Thymus (tissue), 11 donors: ENCODE data around the gene SDC3. TPM values are rescaled to one million over a fixed set of nuclear protein-coding genes. Genes with fewer than 3 reads are reported as not detected.

Experiments
- DNase-seq, 9 donors: peaks; one replicate each; pipeline ENCODE4 v3.0.0-alpha.2; 2013; ENCODE audit warnings: low spot score in 9 of 9, low read depth in 6 of 9, missing footprints in 1 of 9
- H3K27ac ChIP-seq, 2 donors: one replicate each; pipeline ENCODE4 v1.5.1; 2013; ENCODE audit warnings: control low read depth in 1 of 2, low read depth in 1 of 2, low read length in 1 of 2, mild to moderate bottlenecking in 1 of 2, moderate library complexity in 1 of 2
- H3K27me3 ChIP-seq, 2 donors: one replicate each; pipeline ENCODE4 v1.5.1; 2013; ENCODE audit warnings: low read length in 1 of 2; ENCODE audit not compliant: control insufficient read depth in 2 of 2, insufficient read depth in 1 of 2
- H3K36me3 ChIP-seq, 2 donors: one replicate each; pipeline ENCODE4 v1.5.1; 2013; ENCODE audit warnings: low read length in 1 of 2, mild to moderate bottlenecking in 1 of 2, moderate library complexity in 1 of 2; ENCODE audit not compliant: control insufficient read depth in 2 of 2, insufficient read depth in 2 of 2
- H3K4me1 ChIP-seq, 2 donors: one replicate each; pipeline ENCODE4 v1.5.1; 2013; ENCODE audit warnings: low read length in 2 of 2; ENCODE audit not compliant: control insufficient read depth in 2 of 2, insufficient read depth in 2 of 2
- H3K4me3 ChIP-seq, 2 donors: one replicate each; pipeline ENCODE4 v1.5.1; 2013; ENCODE audit warnings: low read length in 2 of 2, control low read depth in 1 of 2, mild to moderate bottlenecking in 1 of 2
- H3K9me3 ChIP-seq, 2 donors: one replicate each; pipeline ENCODE4 v1.5.1; 2013; ENCODE audit warnings: low read length in 1 of 2, mild to moderate bottlenecking in 1 of 2; ENCODE audit not compliant: control insufficient read depth in 2 of 2, insufficient read depth in 1 of 2
- WGBS: extraction: QIAGEN DNeasy Blood & Tissue Kit; methylation state at CpG from one replicate; pipeline ENCODE4 v1.1.7; 2013; 5-methylcytosine and 5-hydroxymethylcytosine counted together
- polyA plus RNA-seq: library from polyadenylated mRNA; stranded (reverse); fragments of 200-250 nt; gene quantifications from one replicate; pipeline ENCODE4 v1.2.3, GENCODE V29; 2013
- total RNA-seq: library from RNA; stranded (reverse); fragments of 120-200 nt; gene quantifications from one replicate; pipeline ENCODE4 v1.2.4, GENCODE V29; 2013
- donor health status: healthy.

SDC3 gene
- total and polyA plus RNA-seq, 2 donors, result 3.8 to 15.3 TPM

DNA sequence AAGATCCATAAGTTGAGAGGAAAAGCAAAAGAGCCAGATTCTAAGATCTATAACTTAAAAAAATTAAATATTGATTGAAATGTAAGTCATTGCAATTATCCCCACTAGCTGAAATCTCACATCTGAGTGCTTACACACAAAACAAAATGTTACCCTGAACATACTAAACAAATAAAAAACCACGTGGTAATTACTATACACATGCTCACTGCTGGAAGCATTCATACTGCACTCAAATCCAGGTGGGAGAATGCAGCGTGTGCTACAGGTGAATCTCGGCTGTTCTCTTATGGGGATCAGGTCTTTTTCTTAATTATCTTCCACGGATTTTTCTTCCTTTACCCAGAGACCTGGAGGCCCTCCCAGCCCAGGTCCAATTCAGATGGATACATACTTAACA is 74.3 kb downstream of the SDC3 start:
- no peak for DNase-seq

DNA sequence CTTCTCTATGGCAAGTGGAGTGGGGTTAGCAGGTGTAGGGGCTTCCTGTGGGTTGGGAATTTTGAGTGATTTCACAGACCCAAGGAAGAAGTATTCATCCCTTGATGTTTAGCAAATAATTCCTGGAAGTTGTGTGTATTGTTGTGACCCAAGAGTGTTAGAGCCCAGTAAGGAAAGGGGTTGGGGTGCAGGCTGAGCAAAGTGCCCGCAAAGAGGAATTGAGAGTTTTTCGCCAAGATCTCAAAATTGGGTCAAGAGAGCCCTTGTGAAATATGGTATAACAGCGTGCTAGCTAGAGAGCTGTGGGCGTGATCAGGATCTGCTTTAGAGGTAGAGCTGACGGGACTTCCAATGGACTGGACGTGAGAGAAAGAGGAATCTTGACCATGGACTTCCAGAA is 78.0 kb downstream of the SDC3 start:
- Histone ChIP-seq H3K4me1 (no peaks in the 10 kb centered on the region), H3K36me3 (no peaks in the 10 kb centered on the region), H3K27me3 (peaks cover 3 to 18% of the 10 kb centered on the region in 2 donors), H3K4me3 (no peak overlapping the region), H3K27ac (no peak overlapping the region), H3K9me3 (no peaks in the 10 kb centered on the region)
- WGBS, result 81% methylated on average over 6 of the region's 6 CpGs
- DNase-seq, result no peak

More for the DNA sequence above, 74.3 kb downstream of the SDC3 start:
- no peaks in the 10 kb centered on the region for H3K9me3 ChIP-seq
- no peak overlapping the region for H3K27ac ChIP-seq
- no peaks in the 10 kb centered on the region for H3K4me1 ChIP-seq
- no peak overlapping the region for H3K4me3 ChIP-seq
- H3K36me3 ChIP-seq, result no peaks in the 10 kb centered on the region
- H3K27me3 ChIP-seq, result peaks cover 3% of the 10 kb centered on the region in 2 donors
- 67% methylated on average over 4 of the region's 4 CpGs for WGBS

DNA sequence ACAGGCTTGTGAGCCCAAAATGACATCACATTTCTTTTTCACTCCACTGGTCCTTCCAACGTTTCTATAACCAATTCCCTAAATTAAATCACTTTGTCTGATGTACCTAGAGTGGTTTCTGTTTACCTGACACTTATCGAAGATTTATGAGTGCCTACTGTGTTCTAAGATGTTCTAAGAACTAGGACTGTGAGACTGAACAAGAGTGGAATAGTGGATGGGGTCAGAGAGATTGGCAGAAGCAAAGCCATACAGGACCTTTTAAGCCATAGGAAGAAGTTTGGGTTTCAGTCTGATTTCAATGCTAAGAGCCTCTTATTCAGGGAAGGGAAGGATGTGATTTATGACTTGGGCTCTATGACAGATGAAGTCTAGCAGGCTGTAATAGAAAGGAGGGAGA is 78.7 kb downstream of the SDC3 start:
- WGBS, result 76% methylated on average over 2 of the region's 2 CpGs
- peaks cover 8 to 24% of the 10 kb centered on the region in 2 donors for H3K27me3 ChIP-seq

DNA sequence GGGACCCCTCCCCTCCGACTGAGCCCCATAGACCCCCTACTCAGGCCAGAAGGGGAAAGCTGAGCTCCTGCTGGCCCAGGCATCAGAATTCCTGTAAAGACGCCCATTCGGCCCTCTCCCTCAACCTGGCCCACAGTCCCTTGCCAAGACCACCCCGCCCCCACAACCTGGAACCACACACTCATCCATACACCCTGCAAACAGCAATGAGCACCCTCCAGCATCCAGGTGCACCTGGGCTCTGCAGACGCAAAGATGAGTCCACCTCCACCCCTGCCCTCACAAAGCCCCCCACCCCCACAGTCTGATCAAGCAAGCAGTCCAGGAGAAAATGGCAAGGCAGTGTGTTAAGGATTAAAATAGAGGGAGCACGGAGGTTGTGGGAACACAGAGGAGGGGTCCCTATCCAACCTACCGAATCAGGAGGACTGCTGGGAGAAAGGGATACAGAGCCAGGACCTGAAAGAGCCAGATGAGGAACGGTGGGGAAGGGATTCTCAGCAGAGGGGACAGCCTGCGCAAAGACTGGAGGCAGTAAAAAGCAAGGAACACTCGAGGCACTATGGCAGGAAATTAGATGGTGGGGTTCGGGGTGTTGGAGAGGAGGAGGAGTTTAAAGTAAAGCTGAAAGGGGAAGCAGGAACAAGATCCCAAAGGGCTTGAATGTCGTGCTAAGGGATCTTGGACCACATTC is 83.7 kb downstream of the SDC3 start:
- Histone ChIP-seq H3K27ac (no peak overlapping the region), H3K9me3 (no peaks in the 10 kb centered on the region), H3K27me3 (peaks cover 19 to 63% of the 10 kb centered on the region in 2 donors), H3K4me1 (peaks cover 0 to 7% of the 10 kb centered on the region in 2 donors), H3K4me3 (no peak overlapping the region), H3K36me3 (no peaks in the 10 kb centered on the region)
- WGBS, result 24% methylated on average over 12 of the region's 12 CpGs
- no peak for DNase-seq

More for the DNA sequence above, 78.7 kb downstream of the SDC3 start:
- Histone ChIP-seq H3K27ac (no peak overlapping the region), H3K4me3 (no peak overlapping the region), H3K36me3 (no peaks in the 10 kb centered on the region), H3K4me1 (no peaks in the 10 kb centered on the region), H3K9me3 (no peaks in the 10 kb centered on the region)
- no peak for DNase-seq

DNA sequence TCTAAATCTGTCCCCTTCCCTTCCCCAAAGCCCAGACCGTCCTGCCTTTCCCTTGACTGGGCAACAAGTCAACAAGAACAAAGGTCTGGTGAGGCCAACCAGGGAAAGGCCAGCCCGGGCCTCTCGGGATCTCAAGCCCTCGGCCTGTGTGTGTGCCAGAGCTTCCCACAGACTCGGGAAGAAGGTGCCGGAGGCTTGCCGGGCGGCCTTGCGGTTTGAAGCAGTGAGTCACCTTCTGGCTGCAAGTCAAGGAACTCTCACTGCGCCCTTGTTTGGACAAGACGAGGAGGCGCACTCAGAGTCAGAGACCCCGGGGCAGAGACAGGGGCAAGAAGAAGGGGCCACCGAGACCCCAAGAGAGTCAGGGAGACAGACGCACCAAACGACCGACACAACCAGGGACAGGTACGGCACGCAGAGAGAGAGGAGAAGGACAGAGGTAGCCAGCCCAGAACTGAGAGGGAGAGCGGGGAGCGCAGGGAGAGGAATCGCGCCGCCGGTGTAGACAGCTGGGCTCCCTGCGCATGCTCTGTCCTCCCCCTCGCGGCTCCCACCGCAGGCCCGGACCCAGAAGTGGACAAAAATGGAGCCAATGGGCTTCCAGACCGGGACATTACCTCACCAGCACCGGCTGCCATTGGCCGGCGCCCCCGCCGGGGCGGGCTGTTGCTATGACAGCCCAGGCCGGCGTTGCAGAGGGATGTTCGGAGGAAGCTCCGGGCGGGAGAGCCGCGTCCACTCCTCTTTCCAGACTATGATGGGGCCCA is 84.4 kb downstream of the SDC3 start:
- WGBS, result 1% methylated on average over 44 of the region's 44 CpGs
- Histone ChIP-seq H3K27ac (peak overlapping the region; percentile 78 to 82), H3K27me3 (peaks cover 19 to 65% of the 10 kb centered on the region in 2 donors), H3K9me3 (no peaks in the 10 kb centered on the region), H3K4me3 (no peak overlapping the region), H3K36me3 (no peaks in the 10 kb centered on the region), H3K4me1 (peaks cover 0 to 7% of the 10 kb centered on the region in 2 donors)
- peak in 6 of 9 donors; percentile 13 to 46 (median 37) for DNase-seq

DNA sequence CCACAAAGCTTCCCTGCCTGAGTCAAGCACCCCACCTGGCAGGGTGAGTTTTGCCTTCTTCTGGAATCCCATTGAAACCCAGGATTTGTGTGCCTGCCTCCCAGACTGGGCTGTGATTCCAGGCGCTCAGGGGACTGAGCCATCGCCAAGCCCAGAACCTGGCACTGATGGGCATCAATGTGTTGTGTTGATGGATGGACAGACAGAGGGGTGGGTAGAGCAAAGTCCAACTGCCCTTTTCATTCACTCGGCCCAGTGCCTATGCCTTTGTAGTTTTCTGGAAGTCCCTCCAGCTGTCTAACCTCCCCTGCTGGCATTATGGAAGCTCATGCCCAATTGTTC is 85.0 kb downstream of the SDC3 start:
- Histone ChIP-seq H3K27ac (peak overlapping the region in 1 of 2 donors; percentile 78), H3K36me3 (no peaks in the 10 kb centered on the region), H3K9me3 (no peaks in the 10 kb centered on the region), H3K4me1 (peaks cover 0 to 7% of the 10 kb centered on the region in 2 donors), H3K4me3 (no peak overlapping the region), H3K27me3 (peaks cover 19 to 67% of the 10 kb centered on the region in 2 donors)
- WGBS, result 90% methylated on average over 3 of the region's 3 CpGs
- DNase-seq, result no peak

DNA sequence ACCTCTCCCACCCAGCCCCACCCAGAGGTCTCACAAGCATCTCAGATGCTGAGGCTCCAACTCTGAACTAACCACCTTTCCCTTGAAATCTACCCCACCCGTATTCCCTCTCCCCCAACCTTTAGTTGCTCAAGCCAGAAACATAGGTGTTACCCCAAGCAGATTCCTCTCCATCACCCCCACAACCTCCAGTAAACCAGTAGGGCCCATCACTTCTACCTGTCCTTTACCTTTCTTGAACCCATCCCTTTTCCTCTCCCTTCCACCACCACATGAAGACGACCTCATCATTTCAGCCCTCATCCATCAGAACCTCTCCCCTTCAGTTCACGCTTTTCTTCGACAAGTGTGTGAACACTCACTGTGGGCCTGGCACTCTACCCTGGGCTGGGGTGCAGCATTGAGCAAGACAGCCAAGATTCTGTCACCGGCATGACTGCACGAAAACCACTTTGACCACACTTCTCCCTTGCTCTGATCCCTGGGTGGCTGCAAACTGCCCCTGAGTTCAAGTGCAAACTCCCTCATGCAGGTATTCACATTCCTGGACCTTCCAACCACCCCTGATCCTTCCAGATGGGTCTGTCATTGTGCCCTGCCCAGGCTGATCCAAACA is 85.5 kb downstream of the SDC3 start:
- Histone ChIP-seq H3K4me3 (no peak overlapping the region), H3K36me3 (no peaks in the 10 kb centered on the region), H3K27me3 (peaks cover 19 to 71% of the 10 kb centered on the region in 2 donors), H3K4me1 (peaks cover 0 to 7% of the 10 kb centered on the region in 2 donors), H3K27ac (no peak overlapping the region), H3K9me3 (no peaks in the 10 kb centered on the region)
- DNase-seq, result no peak
- WGBS, result 28% methylated on average over 6 of the region's 6 CpGs

DNA sequence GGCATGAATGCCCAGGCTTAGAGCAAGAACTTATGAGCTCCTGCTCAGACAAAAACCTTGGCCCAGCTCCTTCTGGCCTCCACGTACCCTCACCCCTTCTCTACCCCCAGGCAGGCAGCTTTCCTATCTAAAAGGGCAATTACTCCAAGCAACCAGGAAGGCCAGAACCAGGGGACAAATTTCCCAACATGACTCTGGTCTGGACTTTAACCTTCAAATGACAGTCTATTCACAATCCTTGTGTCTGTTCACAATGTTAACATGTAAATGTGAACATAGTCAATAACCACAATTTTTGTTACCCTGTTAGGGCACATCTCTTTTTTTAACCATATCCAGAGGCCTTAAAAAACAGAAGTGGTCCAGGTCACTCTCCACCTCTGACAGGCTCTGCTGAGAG is 86.6 kb downstream of the SDC3 start:
- H3K4me1 ChIP-seq, result peaks cover 0 to 7% of the 10 kb centered on the region in 2 donors
- H3K9me3 ChIP-seq, result no peaks in the 10 kb centered on the region
- WGBS, result 98% methylated on average over 1 of the region's 1 CpG
- no peak for DNase-seq
- H3K4me3 ChIP-seq, result no peak overlapping the region
- peaks cover 19 to 79% of the 10 kb centered on the region in 2 donors for H3K27me3 ChIP-seq
- no peaks in the 10 kb centered on the region for H3K36me3 ChIP-seq
- H3K27ac ChIP-seq, result no peak overlapping the region

DNA sequence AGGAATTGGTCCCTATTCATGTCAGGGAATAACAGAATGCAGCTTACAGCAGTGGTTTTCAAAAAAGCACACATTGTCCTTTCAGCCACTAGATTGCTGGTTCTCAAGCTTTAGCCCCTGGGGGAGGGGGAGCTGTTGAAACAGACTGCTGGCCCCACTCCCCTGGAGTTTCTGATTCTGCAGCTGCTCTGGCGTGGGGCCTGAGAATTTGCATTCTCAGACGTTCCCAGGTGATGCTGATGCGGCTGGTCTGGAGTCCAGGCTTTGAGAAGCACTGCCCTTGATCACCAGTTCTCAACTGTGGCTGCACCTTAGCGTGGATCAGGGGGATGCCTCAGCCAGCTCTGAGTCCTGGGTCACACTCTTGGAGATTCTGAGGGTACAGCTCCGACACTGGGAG is 88.3 kb downstream of the SDC3 start:
- Histone ChIP-seq H3K4me1 (peaks cover 0 to 7% of the 10 kb centered on the region in 2 donors), H3K27me3 (peaks cover 16 to 81% of the 10 kb centered on the region in 2 donors), H3K9me3 (no peaks in the 10 kb centered on the region), H3K36me3 (no peaks in the 10 kb centered on the region), H3K27ac (no peak overlapping the region), H3K4me3 (no peak overlapping the region)
- WGBS, result 87% methylated on average over 5 of the region's 5 CpGs
- DNase-seq, result no peak
